ENCODE data around the gene SLC8A2.

SLC8A2 gene

GRCh38 chr19:47380559-47380958 is 91.1 kb downstream of the SLC8A2 start:
- TF ChIP-seq CTCF (IDR thresholded peaks at IDR 0.05; ENCODE audit: low read depth, low read length), result no peak
- no peak overlapping the region for H3K4me3 ChIP-seq (replicated peaks in 1 of 2; ENCODE audit: low read depth in 2 of 2, low read length in 2 of 2)
- DNase-seq (ENCODE audit: low read depth in 2 of 2), result no peak

DNA sequence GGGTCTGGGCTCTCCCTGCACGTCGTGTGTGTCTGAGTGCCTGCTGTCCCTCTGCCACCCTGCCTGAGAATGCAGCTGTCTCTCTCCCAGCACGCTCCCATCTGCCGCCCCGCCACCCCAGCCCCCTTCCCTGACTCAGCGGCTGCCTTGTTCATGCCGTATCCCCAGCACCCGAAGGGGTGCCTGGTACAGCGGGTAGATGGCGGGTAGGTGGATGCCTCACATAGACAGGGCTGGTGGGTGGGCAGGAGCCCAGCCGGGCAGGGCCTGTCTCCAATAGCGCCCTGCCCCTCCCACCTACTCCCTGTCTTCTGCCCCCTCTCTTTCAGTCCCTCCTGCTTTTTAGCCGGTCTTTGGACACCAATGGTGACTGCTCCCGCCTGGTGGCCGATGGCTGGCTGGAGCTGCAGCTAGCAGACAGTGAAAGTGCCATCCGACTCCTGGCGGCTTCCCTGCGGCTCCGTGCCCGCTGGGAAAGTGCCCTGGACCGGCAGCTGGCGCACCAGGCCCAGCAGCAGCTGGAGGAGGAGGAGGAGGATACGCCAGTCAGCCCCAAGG is 92.2 kb downstream of the SLC8A2 start:
- no peak overlapping the region for H3K4me3 ChIP-seq (replicated peaks in 1 of 2; ENCODE audit: low read depth in 2 of 2, low read length in 2 of 2)
- DNase-seq (ENCODE audit: low read depth in 2 of 2), result no peak
- TF ChIP-seq CTCF (IDR thresholded peaks at IDR 0.05; ENCODE audit: low read depth, low read length), result no peak

DNA sequence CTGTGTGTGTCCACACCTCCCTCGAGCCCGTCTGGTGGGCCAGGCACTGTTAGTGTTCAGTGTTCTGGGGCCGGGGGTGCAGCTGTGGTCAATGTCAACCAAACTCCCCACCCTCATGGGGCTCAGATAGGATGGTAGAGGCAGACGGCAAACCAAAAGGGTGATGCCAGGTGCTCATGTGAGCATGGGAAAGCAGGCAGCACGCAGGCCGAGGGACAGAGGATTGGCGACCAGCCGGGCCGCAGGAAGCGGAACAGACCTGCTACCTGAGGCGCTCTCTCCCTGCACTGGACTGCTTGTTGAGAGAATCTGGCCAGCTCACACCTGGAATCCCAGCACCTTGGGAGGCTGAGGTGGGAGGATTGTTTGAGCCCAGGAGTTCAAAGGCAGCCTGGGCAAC is 93.4 kb downstream of the SLC8A2 start:
- TF ChIP-seq CTCF (IDR thresholded peaks at IDR 0.05; ENCODE audit: low read depth, low read length), result no peak
- DNase-seq (ENCODE audit: low read depth in 2 of 2), result no peak
- no peak overlapping the region for H3K4me3 ChIP-seq (replicated peaks in 1 of 2; ENCODE audit: low read depth in 2 of 2, low read length in 2 of 2)

Measured in cardiac fibroblast (primary cell).